Left lobe of liver (tissue), 2 donors: ENCODE data around the gene SLC35E2B. TPM values are rescaled to one million over a fixed set of nuclear protein-coding genes. Genes with fewer than 3 reads are reported as not detected.
A peak's percentile ranks its signal among the peaks of the same experiment; 100 is the strongest.

Experiments
- ATAC-seq: fragments of 200-7000 bp; cut with Tn5 transposase; one replicate; pipeline ENCODE4 v1.9.1; 2020; ENCODE audit warnings: mild to moderate bottlenecking, moderate library complexity
- DNase-seq: peaks from one replicate; pipeline ENCODE4 v3.0.0-alpha.2; 2020; ENCODE audit warnings: low spot score
- total RNA-seq: library from RNA; stranded (reverse); gene quantifications from one replicate; pipeline ENCODE4 v1.2.1, GENCODE V29; 2021
- donor health status: DM: no; HTN: no; CAD: no; lungs with moderate emphysema.
- donor health status: DM: no; HTN: yes; CAD: no.

SLC35E2B gene
- total RNA-seq, 1 donor from 2014 or later: 18.6 TPM

GRCh38 chr1:1627261-1627828 is 65.2 kb downstream of the SLC35E2B start:
- ATAC-seq (no peak), DNase-seq (peak; percentile 42)

- ATAC-seq: no peak
- peak; percentile 45 for DNase-seq
These were observed 66.1 kb downstream of the SLC35E2B start for GRCh38 chr1:1626207-1627141.

- no peak for ATAC-seq
- DNase-seq: no peak
These were observed 66.8 kb downstream of the SLC35E2B start for GRCh38 chr1:1625824-1626206.

GRCh38 chr1:1625404-1625775 is 67.2 kb downstream of the SLC35E2B start:
- DNase-seq (no peak), ATAC-seq (no peak)

- DNase-seq (no peak), ATAC-seq (no peak)
These were observed 67.9 kb downstream of the SLC35E2B start for GRCh38 chr1:1624443-1625403.

- DNase-seq (no peak), ATAC-seq (no peak)
These were observed 68.8 kb downstream of the SLC35E2B start for GRCh38 chr1:1623631-1624442.

GRCh38 chr1:1623181-1623630 is 69.4 kb downstream of the SLC35E2B start:
- DNase-seq: no peak
- ATAC-seq: no peak

- ATAC-seq: no peak
- no peak for DNase-seq
These were observed 69.9 kb downstream of the SLC35E2B start for GRCh38 chr1:1622788-1623094.

- DNase-seq: no peak
- ATAC-seq: no peak
These were observed 70.4 kb downstream of the SLC35E2B start for GRCh38 chr1:1622010-1622787.

GRCh38 chr1:1621173-1622009 is 71.2 kb downstream of the SLC35E2B start:
- no peak for ATAC-seq
- DNase-seq: no peak

- DNase-seq: no peak
These were observed 72.0 kb downstream of the SLC35E2B start for GRCh38 chr1:1620433-1621139.

GRCh38 chr1:1619917-1620361 is 72.7 kb downstream of the SLC35E2B start:
- ATAC-seq (peak; percentile 52), DNase-seq (peak; percentile 88)

More at GRCh38 chr1:1620433-1621139, 72.0 kb downstream of the SLC35E2B start:
- no peak for ATAC-seq

- ATAC-seq (no peak), DNase-seq (no peak)
These were observed 74.1 kb downstream of the SLC35E2B start for GRCh38 chr1:1618396-1619068.

- DNase-seq (no peak), ATAC-seq (no peak)
These were observed 74.7 kb downstream of the SLC35E2B start for GRCh38 chr1:1617925-1618324.

GRCh38 chr1:1617516-1617915 is 75.1 kb downstream of the SLC35E2B start:
- no peak for DNase-seq
- no peak for ATAC-seq

- DNase-seq: no peak
- no peak for ATAC-seq
These were observed 75.8 kb downstream of the SLC35E2B start for GRCh38 chr1:1616838-1617237.

- peak; percentile 70 for DNase-seq
- ATAC-seq: peak; percentile 44
These were observed 76.4 kb downstream of the SLC35E2B start for GRCh38 chr1:1616045-1616790.
